BJ (cell line): ENCODE measurements around the gene PAGE2. TPM values are rescaled to one million over a fixed set of nuclear protein-coding genes. Genes with fewer than 3 reads are reported as not detected.
A peak's percentile ranks its signal among the peaks of the same experiment; 100 is the strongest.
"Not testable (repeated sequence)": the region's sequence is repeated elsewhere in the genome, so short reads cannot be mapped to it uniquely, and the experiment has no call there.

Experiments
- CTCF ChIA-PET: fragments of 350-600 bp; formaldehyde crosslinking; extraction: SDS; loops from one replicate; lab custom pipeline; 2021; ENCODE audit warnings: antibody characterized with exemption, inconsistent platforms; lab: Yijun Ruan, JAX
- POLR2A ChIA-PET: fragments of 300-600 bp; sonication (Branson Sonifier 250); formaldehyde crosslinking; extraction: SDS; loops from one replicate; lab custom pipeline; 2021; ENCODE audit warnings: antibody characterized with exemption; lab: Charles Lee
- DNase-seq: peaks from one replicate; pipeline ENCODE4 v3.0.0-alpha.2; 2011; ENCODE audit warnings: low read depth
- H3K27me3 ChIP-seq: 2 replicates; pipeline ENCODE4 v1.6.0; 2011; ENCODE audit warnings: low read length; ENCODE audit not compliant: control insufficient read depth, insufficient read depth
- H3K36me3 ChIP-seq: 2 replicates; pipeline ENCODE4 v1.5.1; 2011; ENCODE audit warnings: low read length; ENCODE audit not compliant: control insufficient read depth, insufficient read depth
- H3K4me3 ChIP-seq: 2 replicates; pipeline ENCODE4 v1.5.1; 2011; ENCODE audit warnings: low read depth, mild to moderate bottlenecking, control low read depth, low read length
- polyA plus RNA-seq: library from polyadenylated mRNA; depleted of rRNA; stranded (reverse); fragments of >200 nt; gene quantifications from 2 replicates; pipeline ENCODE4 v1.2.3, GENCODE V29; 2011
- TF ChIP-seq, protein P1 (sequence below): IDR thresholded peaks from 2 replicates; pipeline ENCODE4 v1.5.1; 2011; ENCODE audit warnings: low read depth, mild to moderate bottlenecking, control low read depth, inconsistent platforms, low read length, moderate library complexity; ENCODE audit not compliant: insufficient read depth

PAGE2 gene
- polyA plus RNA-seq, 1 experiment = not detected

DNA sequence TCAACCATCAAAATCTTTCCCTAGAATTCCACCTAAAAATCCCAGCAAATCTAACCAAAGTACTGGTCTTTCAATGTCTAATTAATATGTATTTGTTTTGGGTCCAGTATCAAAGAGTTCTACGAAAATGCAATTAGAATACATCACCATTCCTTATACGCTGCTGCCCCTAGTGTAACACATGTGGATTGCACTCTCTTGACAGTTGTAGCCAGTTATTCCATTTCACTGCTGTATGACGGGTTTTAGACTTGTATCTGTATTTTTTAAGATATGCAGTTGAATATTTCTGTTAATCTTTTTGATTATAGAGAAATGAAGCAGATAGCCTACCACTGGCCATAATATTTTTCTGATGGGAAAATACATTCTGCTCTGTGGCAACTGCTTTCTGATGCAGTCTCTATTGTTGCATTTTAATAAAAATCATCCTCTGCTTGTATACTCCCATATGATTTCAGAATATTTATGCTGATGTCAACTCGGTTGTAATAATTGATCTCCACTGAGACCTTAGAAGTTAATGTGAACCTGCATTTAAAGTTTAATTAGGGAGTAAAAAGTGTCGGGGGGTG lies 31.1 kb upstream of the PAGE2 start:
- TF ChIP-seq, protein P1, sequence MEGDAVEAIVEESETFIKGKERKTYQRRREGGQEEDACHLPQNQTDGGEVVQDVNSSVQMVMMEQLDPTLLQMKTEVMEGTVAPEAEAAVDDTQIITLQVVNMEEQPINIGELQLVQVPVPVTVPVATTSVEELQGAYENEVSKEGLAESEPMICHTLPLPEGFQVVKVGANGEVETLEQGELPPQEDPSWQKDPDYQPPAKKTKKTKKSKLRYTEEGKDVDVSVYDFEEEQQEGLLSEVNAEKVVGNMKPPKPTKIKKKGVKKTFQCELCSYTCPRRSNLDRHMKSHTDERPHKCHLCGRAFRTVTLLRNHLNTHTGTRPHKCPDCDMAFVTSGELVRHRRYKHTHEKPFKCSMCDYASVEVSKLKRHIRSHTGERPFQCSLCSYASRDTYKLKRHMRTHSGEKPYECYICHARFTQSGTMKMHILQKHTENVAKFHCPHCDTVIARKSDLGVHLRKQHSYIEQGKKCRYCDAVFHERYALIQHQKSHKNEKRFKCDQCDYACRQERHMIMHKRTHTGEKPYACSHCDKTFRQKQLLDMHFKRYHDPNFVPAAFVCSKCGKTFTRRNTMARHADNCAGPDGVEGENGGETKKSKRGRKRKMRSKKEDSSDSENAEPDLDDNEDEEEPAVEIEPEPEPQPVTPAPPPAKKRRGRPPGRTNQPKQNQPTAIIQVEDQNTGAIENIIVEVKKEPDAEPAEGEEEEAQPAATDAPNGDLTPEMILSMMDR = peak; percentile 69
- Histone ChIP-seq H3K27me3 (no peaks in the 10 kb centered on the region), H3K4me3 (no peak overlapping the region), H3K36me3 (no peaks in the 10 kb centered on the region)
- no peak for DNase-seq
- CTCF ChIA-PET = interaction anchor here (0.8 to 1.4 kb wide), 7 partner anchors 18 to 417 kb away, joined by 3 to 8 read pairs (median 3); no protein-coding TSS in a partner anchor
- POLR2A ChIA-PET = no interaction called here

DNA sequence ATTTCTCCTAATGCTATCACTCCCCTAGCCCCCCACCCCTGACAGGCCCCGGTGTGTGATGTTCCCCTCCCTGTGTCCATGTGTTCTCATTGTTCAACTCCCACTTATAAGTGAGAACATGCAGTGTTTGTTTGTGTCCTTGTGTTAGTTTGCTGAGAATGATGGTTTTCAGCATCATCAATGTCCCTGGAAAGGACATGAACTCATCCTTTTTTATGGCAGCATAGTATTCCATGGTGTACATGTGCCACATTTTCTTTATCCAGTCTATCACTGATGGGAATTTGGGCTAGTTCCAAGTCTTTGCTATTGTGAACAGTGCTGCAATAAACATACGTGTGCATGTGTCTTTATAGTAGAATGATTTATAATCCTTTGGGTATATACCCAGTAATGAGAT lies 21.6 kb upstream of the PAGE2 start:
- CTCF ChIA-PET, POLR2A ChIA-PET, DNase-seq, H3K4me3 ChIP-seq, H3K27me3 ChIP-seq, H3K36me3 ChIP-seq: not testable (repeated sequence)

DNA sequence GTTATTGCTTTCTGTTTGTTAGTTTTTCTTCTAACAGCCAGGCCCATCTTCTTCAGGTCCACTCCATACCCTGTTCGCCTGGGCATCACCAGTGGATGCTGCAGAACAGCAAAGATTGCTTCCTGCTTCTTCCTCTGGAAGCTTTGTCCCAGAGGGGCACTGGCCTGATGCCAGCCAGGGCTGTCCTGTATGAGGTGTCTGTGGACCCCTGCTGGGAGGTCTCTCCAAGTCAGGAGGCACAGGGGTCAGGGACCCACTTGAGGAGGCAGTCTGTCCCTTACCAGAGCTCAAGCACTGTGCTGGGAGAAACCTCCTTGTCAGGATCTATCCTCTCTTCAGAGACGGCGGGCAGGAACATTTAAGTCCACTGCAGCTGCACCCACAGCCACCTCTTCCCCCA lies 16.5 kb upstream of the PAGE2 start:
- H3K4me3 ChIP-seq = no peak overlapping the region
- no peak for DNase-seq
- ChIA-PET POLR2A (no interaction called here), CTCF (no interaction called here)
- H3K27me3 ChIP-seq = no peaks in the 10 kb centered on the region
- no peaks in the 10 kb centered on the region for H3K36me3 ChIP-seq
- TF ChIP-seq, protein P1 = no peak

DNA sequence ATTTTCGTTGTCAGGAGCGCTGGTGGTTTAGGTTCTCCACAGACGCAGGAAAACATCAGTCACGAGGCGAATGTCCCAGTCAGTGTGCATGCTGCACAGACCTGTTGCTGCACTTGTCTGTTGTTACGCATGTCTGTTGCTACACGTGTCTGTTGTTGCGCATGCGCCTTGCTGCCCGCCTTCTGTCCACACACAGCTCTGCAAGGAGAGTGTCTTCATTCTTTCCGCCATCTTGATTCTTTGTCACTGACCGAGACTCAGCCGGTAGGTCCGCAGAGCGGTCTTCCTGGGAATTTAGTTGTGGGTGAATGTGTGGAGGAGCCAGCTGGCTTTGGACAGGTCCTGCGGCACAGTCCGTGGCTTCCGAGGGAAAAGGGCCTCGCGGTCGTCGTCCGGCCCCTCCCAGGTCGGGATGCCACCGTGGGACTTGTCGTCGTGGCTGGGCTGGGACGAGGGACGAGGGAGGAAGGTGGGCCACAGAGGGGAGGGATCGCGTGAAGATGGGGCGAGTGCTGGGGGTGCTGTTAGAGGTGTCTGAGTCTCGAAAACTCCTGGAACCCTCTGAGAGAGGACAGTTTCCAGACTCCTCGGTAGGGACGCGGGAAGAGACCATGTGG lies 13.9 kb upstream of the PAGE2 start, which contains the start of gene PAGE2B:
TSS of gene PAGE2B (plus strand) at position 180 of the 617 bp plus-strand sequence. CDS start 1,012 bp downstream, outside the sequence.
- TF ChIP-seq, protein P1 = no peak
- H3K4me3 ChIP-seq = no peak within 1 kb of the TSS
- H3K27me3 ChIP-seq = no peaks in the 10 kb centered on the region
- ChIA-PET CTCF (no interaction called here), POLR2A (no interaction called here)
- DNase-seq = no peak
- H3K36me3 ChIP-seq = no peaks in the 10 kb centered on the region

DNA sequence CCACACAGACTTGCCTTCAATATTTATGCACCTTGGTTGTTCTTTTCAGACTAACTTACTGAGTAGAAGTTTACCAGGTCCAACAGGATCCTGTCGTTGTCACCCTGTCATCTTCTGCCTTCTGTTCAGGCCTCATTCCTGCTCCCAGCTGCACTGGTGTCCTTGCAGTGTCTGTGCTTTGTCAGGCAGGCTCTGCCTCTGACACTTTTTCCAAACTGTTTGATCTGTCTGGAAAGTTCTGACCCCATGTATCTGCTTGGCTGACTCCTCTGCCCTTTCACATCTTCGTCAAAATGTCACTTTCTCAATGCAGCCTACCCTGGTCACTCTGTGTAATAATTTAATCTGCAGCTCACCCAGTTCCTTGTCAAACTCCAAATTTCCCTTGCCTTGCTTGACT lies 9.9 kb downstream of the PAGE2 start:
- Histone ChIP-seq H3K27me3 (no peaks in the 10 kb centered on the region), H3K36me3 (no peaks in the 10 kb centered on the region), H3K4me3 (no peak overlapping the region)
- POLR2A ChIA-PET = no interaction called here
- no peak for DNase-seq
- CTCF ChIA-PET = no interaction called here
- TF ChIP-seq, protein P1 = no peak
